ENCODE measurements around the gene EXOC6. TPM values are rescaled to one million over a fixed set of nuclear protein-coding genes. Genes with fewer than 3 reads are reported as not detected.

Gene EXOC6
- total and polyA plus RNA-seq, 7 donors: 7.4 to 27.8 (median 14.4) TPM

- H3K27ac ChIP-seq: no peak overlapping the region
- no peak overlapping the region for H3K4me3 ChIP-seq
- 3 to 5% (median 4%) methylated on average over 57 to 81 of the region's 81 CpGs for WGBS, 3 donors
- DNase-seq (no peak), ATAC-seq (no peak)
- no peaks in the 10 kb centered on the region for H3K36me3 ChIP-seq (ENCODE audit: insufficient read depth in 1 of 2, low read depth in 1 of 2)
- peaks cover 4 to 82% (median 26%) of the 10 kb centered on the region in 3 donors for H3K27me3 ChIP-seq (ENCODE audit: insufficient read depth in 3 of 3, low read length in 2 of 3)
- no peak for TF ChIP-seq CTCF (IDR thresholded peaks at IDR 0.05)
- intact Hi-C loops (cut with DNase I): no loop called here
- H3K4me1 ChIP-seq: peaks cover 12% of the 10 kb centered on the region
- H3K9me3 ChIP-seq: no peaks in the 10 kb centered on the region
Observed at GRCh38 chr10:93065675-93066543, 217.6 kb downstream of the EXOC6 start.

GRCh38 chr10:93066544-93066913 is 218.2 kb downstream of the EXOC6 start:
- TF ChIP-seq CTCF (IDR thresholded peaks at IDR 0.05): no peak
- Histone ChIP-seq H3K4me3 (no peak overlapping the region), H3K36me3 (ENCODE audit: insufficient read depth in 1 of 2, low read depth in 1 of 2) (no peaks in the 10 kb centered on the region), H3K27me3 (ENCODE audit: insufficient read depth in 3 of 3, low read length in 2 of 3) (peaks cover 4 to 82% (median 26%) of the 10 kb centered on the region in 3 donors), H3K27ac (no peak overlapping the region), H3K9me3 (no peaks in the 10 kb centered on the region), H3K4me1 (peaks cover 12% of the 10 kb centered on the region)
- ATAC-seq (no peak), DNase-seq (no peak)
- WGBS, 3 donors: 10 to 18% (median 16%) methylated on average over 11 of the region's 11 CpGs
- intact Hi-C loops (cut with DNase I): no loop called here

GRCh38 chr10:93067443-93068365 is 219.4 kb downstream of the EXOC6 start:
- Histone ChIP-seq H3K9me3 (no peaks in the 10 kb centered on the region), H3K4me3 (no peak overlapping the region), H3K36me3 (ENCODE audit: insufficient read depth in 1 of 2, low read depth in 1 of 2) (no peaks in the 10 kb centered on the region), H3K4me1 (peaks cover 14% of the 10 kb centered on the region), H3K27me3 (ENCODE audit: insufficient read depth in 3 of 3, low read length in 2 of 3) (peaks cover 4 to 91% (median 28%) of the 10 kb centered on the region in 3 donors), H3K27ac (no peak overlapping the region)
- no peak for DNase-seq
- 8 to 13% (median 9%) methylated on average over 17 of the region's 17 CpGs for WGBS, 3 donors
- intact Hi-C loops (cut with DNase I): no loop called here
- no peak for ATAC-seq
- no peak for TF ChIP-seq CTCF (IDR thresholded peaks at IDR 0.05)

GRCh38 chr10:93068411-93069244 is 220.3 kb downstream of the EXOC6 start:
- 2% methylated on average over 72 to 73 of the region's 73 CpGs for WGBS, 3 donors
- intact Hi-C loops (cut with DNase I): no loop called here
- no peak for DNase-seq
- no peak for TF ChIP-seq CTCF (IDR thresholded peaks at IDR 0.05)
- H3K9me3 ChIP-seq: no peaks in the 10 kb centered on the region
- H3K36me3 ChIP-seq (ENCODE audit: insufficient read depth in 1 of 2, low read depth in 1 of 2): no peaks in the 10 kb centered on the region
- no peak overlapping the region for H3K27ac ChIP-seq
- H3K4me3 ChIP-seq: peak overlapping the region; percentile 22
- no peak for ATAC-seq
- peaks cover 4 to 91% (median 31%) of the 10 kb centered on the region in 3 donors for H3K27me3 ChIP-seq (ENCODE audit: insufficient read depth in 3 of 3, low read length in 2 of 3)
- peaks cover 14% of the 10 kb centered on the region for H3K4me1 ChIP-seq

All from psoas muscle (tissue), 8 donors.